Measurements from ENCODE around the gene ERV3-1.

- no peak for TF ChIP-seq POLR2AphosphoS5 (IDR thresholded peaks at IDR 0.05; ENCODE audit: low read depth)
- no peak for TF ChIP-seq CTCF (conservative IDR thresholded peaks at IDR 0.05; ENCODE audit: low read depth in 2 of 2)
- no peak for TF ChIP-seq EZH2 (IDR thresholded peaks at IDR 0.05; ENCODE audit: low read depth, unreplicated experiment)
These were observed 1.9 kb downstream of the ERV3-1 start for GRCh38 chr7:65004575-65004974.

Measured in GM23338 (cell line).